GM12891 (cell line): ENCODE data around the gene FAM117A.

Experiments
- POLR2A ChIP-seq: IDR thresholded peaks from 2 replicates; pipeline ENCODE4 v1.6.1; 2011; ENCODE audit warnings: low read depth, low read length, control low read depth
- TAF1 ChIP-seq: IDR thresholded peaks from 2 replicates; pipeline ENCODE4 v1.6.1; 2011; ENCODE audit warnings: low read depth, low read length, control low read depth

GRCh38 chr17:49764559-49765180 is 739 bp upstream of the FAM117A start:
- TF ChIP-seq POLR2A: no peak
- no peak for TF ChIP-seq TAF1
